Measurements from ENCODE around the gene TSHZ2. TPM values are rescaled to one million over a fixed set of nuclear protein-coding genes. Genes with fewer than 3 reads are reported as not detected.

The TSHZ2 gene
- total RNA-seq, 1 donor from 2014 or later, result 1.2 TPM

DNA sequence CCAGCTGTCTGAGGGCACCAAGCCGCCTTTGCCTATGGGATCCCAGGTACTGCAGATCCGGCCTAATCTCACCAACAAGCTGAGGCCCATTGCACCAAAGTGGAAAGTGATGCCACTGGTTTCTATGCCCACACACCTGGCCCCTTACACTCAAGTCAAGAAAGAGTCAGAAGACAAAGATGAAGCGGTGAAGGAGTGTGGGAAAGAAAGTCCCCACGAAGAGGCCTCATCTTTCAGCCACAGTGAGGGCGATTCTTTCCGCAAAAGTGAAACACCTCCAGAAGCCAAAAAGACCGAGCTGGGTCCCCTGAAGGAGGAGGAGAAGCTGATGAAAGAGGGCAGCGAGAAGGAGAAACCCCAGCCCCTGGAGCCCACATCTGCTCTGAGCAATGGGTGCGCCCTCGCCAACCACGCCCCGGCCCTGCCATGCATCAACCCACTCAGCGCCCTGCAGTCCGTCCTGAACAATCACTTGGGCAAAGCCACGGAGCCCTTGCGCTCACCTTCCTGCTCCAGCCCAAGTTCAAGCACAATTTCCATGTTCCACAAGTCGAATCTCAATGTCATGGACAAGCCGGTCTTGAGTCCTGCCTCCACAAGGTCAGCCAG, 283.0 kb downstream of the TSHZ2 start:
- Histone ChIP-seq H3K79me2 (ENCODE audit: insufficient read depth, low read length) (no peaks in the 10 kb centered on the region), H4K20me1 (ENCODE audit: insufficient read depth, low read length) (no peaks in the 10 kb centered on the region), H3K9ac (ENCODE audit: low read length) (no peak overlapping the region), H3K4me2 (ENCODE audit: low read length) (no peak overlapping the region), H3K36me3 (ENCODE audit: insufficient read depth, low read length) (no peaks in the 10 kb centered on the region), H3K27ac (ENCODE audit: low read depth, low read length) (no peak overlapping the region), H3K27me3 (ENCODE audit: insufficient read depth, low read length) (no peaks in the 10 kb centered on the region), H3K4me3 (ENCODE audit: insufficient read depth, low read depth, low read length) (no peak overlapping the region), H2AFZ (ENCODE audit: low read depth, low read length) (no peak overlapping the region), H3K9me3 (ENCODE audit: insufficient read depth, low read depth, low read length) (no peaks in the 10 kb centered on the region), H3K4me1 (ENCODE audit: insufficient read depth, low read length) (no peaks in the 10 kb centered on the region)
- FAIRE-seq (no peak), DNase-seq (ENCODE audit: low read depth) (no peak)
- H3K4me3 Mint-ChIP-seq (ENCODE audit: unreplicated experiment), result no peak overlapping the region
- H3K36me3 Mint-ChIP-seq (ENCODE audit: low read depth, unreplicated experiment), result no peaks in the 10 kb centered on the region
- H3K4me1 Mint-ChIP-seq (ENCODE audit: low read depth, unreplicated experiment), result no peaks in the 10 kb centered on the region
- H3K9me3 Mint-ChIP-seq (ENCODE audit: unreplicated experiment), result peaks cover 4% of the 10 kb centered on the region
- no peak overlapping the region for H3K27ac Mint-ChIP-seq (ENCODE audit: unreplicated experiment)
- TF ChIP-seq EZH2 (IDR thresholded peaks at IDR 0.05; ENCODE audit: insufficient read depth, low read length), result no peak
- TF ChIP-seq, protein P1, sequence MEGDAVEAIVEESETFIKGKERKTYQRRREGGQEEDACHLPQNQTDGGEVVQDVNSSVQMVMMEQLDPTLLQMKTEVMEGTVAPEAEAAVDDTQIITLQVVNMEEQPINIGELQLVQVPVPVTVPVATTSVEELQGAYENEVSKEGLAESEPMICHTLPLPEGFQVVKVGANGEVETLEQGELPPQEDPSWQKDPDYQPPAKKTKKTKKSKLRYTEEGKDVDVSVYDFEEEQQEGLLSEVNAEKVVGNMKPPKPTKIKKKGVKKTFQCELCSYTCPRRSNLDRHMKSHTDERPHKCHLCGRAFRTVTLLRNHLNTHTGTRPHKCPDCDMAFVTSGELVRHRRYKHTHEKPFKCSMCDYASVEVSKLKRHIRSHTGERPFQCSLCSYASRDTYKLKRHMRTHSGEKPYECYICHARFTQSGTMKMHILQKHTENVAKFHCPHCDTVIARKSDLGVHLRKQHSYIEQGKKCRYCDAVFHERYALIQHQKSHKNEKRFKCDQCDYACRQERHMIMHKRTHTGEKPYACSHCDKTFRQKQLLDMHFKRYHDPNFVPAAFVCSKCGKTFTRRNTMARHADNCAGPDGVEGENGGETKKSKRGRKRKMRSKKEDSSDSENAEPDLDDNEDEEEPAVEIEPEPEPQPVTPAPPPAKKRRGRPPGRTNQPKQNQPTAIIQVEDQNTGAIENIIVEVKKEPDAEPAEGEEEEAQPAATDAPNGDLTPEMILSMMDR (IDR thresholded peaks at IDR 0.05; ENCODE audit: insufficient read depth, low read depth, low read length), result no peak
- peaks cover 3% of the 10 kb centered on the region for H3K27me3 Mint-ChIP-seq (ENCODE audit: low read depth, unreplicated experiment)

DNA sequence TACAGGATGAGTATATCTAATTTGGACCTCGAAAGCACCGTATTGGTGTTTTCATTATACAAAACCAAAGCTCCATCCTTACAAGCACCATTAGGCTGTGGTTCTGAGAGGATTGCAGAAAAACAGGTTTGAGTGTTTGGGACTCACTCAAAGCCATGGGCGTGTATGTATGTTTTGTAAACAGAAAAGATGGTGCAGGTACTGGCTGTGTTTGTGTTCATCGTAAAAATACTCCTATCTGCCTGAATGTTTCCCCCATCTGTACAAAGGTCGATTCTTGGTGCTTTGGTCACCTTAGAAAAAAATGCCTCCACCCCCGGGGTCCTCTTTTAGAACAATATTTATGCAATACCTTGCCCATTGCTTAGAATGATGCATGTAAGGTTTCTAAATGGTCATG, 286.6 kb downstream of the TSHZ2 start:
- Histone ChIP-seq H4K20me1 (ENCODE audit: insufficient read depth, low read length) (no peaks in the 10 kb centered on the region), H3K79me2 (ENCODE audit: insufficient read depth, low read length) (no peaks in the 10 kb centered on the region), H3K4me2 (ENCODE audit: low read length) (no peak overlapping the region), H3K27ac (ENCODE audit: low read depth, low read length) (no peak overlapping the region), H3K9me3 (ENCODE audit: insufficient read depth, low read depth, low read length) (no peaks in the 10 kb centered on the region), H2AFZ (ENCODE audit: low read depth, low read length) (no peak overlapping the region), H3K4me1 (ENCODE audit: insufficient read depth, low read length) (no peaks in the 10 kb centered on the region), H3K27me3 (ENCODE audit: insufficient read depth, low read length) (no peaks in the 10 kb centered on the region), H3K9ac (ENCODE audit: low read length) (no peak overlapping the region), H3K36me3 (ENCODE audit: insufficient read depth, low read length) (no peaks in the 10 kb centered on the region), H3K4me3 (ENCODE audit: insufficient read depth, low read depth, low read length) (no peak overlapping the region)
- Mint-ChIP-seq H3K36me3 (ENCODE audit: low read depth, unreplicated experiment) (no peaks in the 10 kb centered on the region), H3K9me3 (ENCODE audit: unreplicated experiment) (peaks cover 2% of the 10 kb centered on the region), H3K4me3 (ENCODE audit: unreplicated experiment) (no peak overlapping the region), H3K27me3 (ENCODE audit: low read depth, unreplicated experiment) (peaks cover 3% of the 10 kb centered on the region), H3K27ac (ENCODE audit: unreplicated experiment) (no peak overlapping the region), H3K4me1 (ENCODE audit: low read depth, unreplicated experiment) (no peaks in the 10 kb centered on the region)
- no peak for TF ChIP-seq EZH2 (IDR thresholded peaks at IDR 0.05; ENCODE audit: insufficient read depth, low read length)
- TF ChIP-seq, protein P1 (IDR thresholded peaks at IDR 0.05; ENCODE audit: insufficient read depth, low read depth, low read length), result no peak
- FAIRE-seq (no peak), DNase-seq (ENCODE audit: low read depth) (no peak)

DNA sequence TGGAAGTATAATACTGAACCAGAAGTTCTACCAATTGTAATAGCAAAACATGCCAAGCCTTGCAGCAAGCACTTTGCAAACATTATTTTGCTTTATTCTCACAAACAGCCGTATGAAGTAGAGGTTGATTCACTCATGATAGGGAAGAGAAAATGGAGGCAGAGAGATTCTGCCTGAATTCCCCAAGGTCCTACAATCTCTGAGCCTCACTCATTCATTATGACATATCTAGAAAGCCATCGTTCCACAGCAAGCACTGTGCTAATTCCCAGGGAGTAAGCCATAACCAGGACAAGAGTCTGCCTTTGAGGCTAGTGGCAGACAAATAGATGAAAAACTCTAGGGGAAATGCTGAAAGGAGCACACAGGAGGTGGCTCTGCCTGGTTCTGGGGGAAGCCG, 288.0 kb downstream of the TSHZ2 start:
- no peak overlapping the region for H3K27ac Mint-ChIP-seq (ENCODE audit: unreplicated experiment)
- H3K36me3 Mint-ChIP-seq (ENCODE audit: low read depth, unreplicated experiment), result no peaks in the 10 kb centered on the region
- no peak for DNase-seq (ENCODE audit: low read depth)
- H2AFZ ChIP-seq (ENCODE audit: low read depth, low read length), result no peak overlapping the region
- H3K27ac ChIP-seq (ENCODE audit: low read depth, low read length), result no peak overlapping the region
- no peaks in the 10 kb centered on the region for H3K79me2 ChIP-seq (ENCODE audit: insufficient read depth, low read length)
- TF ChIP-seq, protein P1 (IDR thresholded peaks at IDR 0.05; ENCODE audit: insufficient read depth, low read depth, low read length), result no peak
- TF ChIP-seq EZH2 (IDR thresholded peaks at IDR 0.05; ENCODE audit: insufficient read depth, low read length), result no peak
- H3K4me3 ChIP-seq (ENCODE audit: insufficient read depth, low read depth, low read length), result no peak overlapping the region
- no peaks in the 10 kb centered on the region for H4K20me1 ChIP-seq (ENCODE audit: insufficient read depth, low read length)
- H3K36me3 ChIP-seq (ENCODE audit: insufficient read depth, low read length), result no peaks in the 10 kb centered on the region
- H3K9me3 Mint-ChIP-seq (ENCODE audit: unreplicated experiment), result no peaks in the 10 kb centered on the region
- no peaks in the 10 kb centered on the region for H3K4me1 Mint-ChIP-seq (ENCODE audit: low read depth, unreplicated experiment)
- H3K9ac ChIP-seq (ENCODE audit: low read length), result no peak overlapping the region
- no peaks in the 10 kb centered on the region for H3K9me3 ChIP-seq (ENCODE audit: insufficient read depth, low read depth, low read length)
- H3K4me3 Mint-ChIP-seq (ENCODE audit: unreplicated experiment), result no peak overlapping the region
- no peak overlapping the region for H3K4me2 ChIP-seq (ENCODE audit: low read length)
- H3K27me3 ChIP-seq (ENCODE audit: insufficient read depth, low read length), result no peaks in the 10 kb centered on the region
- no peak for FAIRE-seq
- no peaks in the 10 kb centered on the region for H3K4me1 ChIP-seq (ENCODE audit: insufficient read depth, low read length)
- H3K27me3 Mint-ChIP-seq (ENCODE audit: low read depth, unreplicated experiment), result peaks cover 10% of the 10 kb centered on the region

Measured in astrocyte (in vitro differentiated cells and primary cell).